IMR-90 (cell line): ENCODE data around the gene CPAMD8. TPM values are rescaled to one million over a fixed set of nuclear protein-coding genes. Genes with fewer than 3 reads are reported as not detected.

Source experiments
- ATAC-seq: fragments of 200-7000 bp; cut with Tn5 transposase; 2 replicates; pipeline ENCODE4 v1.9.1; 2020; ENCODE audit warnings: low read depth, mild to moderate bottlenecking, moderate library complexity
- BruUV-seq: library from RNA; stranded (reverse); fragments of 400-500 nt; replicated peaks from 2 replicates; lab custom pipeline; 2021; lab: Mats Ljungman, UMichigan
- CTCF ChIA-PET: fragments of 300-600 bp; formaldehyde crosslinking; extraction: SDS; loops from one replicate; lab custom pipeline; 2021; ENCODE audit warnings: antibody characterized with exemption; lab: Yijun Ruan, JAX
- POLR2A ChIA-PET: fragments of 300-600 bp; sonication (Branson Sonifier 250); formaldehyde crosslinking; loops from one replicate; lab custom pipeline; 2022; ENCODE audit warnings: antibody characterized with exemption; ENCODE audit not compliant: unreplicated experiment; lab: Charles Lee
- DNase-seq: peaks from one replicate; pipeline ENCODE4 v3.0.0; 2013
- H2AFZ ChIP-seq: replicated peaks from 2 replicates; pipeline ENCODE3; 2013; ENCODE audit warnings: low read length, mild to moderate bottlenecking; ENCODE audit not compliant: poor library complexity
- H2AK5ac ChIP-seq: 2 replicates; pipeline ENCODE4 v1.6.1; 2013; ENCODE audit warnings: low read depth, low read length, inconsistent platforms
- H2AK9ac ChIP-seq: replicated peaks from 2 replicates; pipeline ENCODE3; 2013; ENCODE audit warnings: mild to moderate bottlenecking, low read depth, low read length, moderate library complexity; ENCODE audit not compliant: poor library complexity
- H2BK120ac ChIP-seq: 2 replicates; pipeline ENCODE4 v1.6.1; 2013; ENCODE audit warnings: low read depth, low read length, inconsistent platforms
- H2BK15ac ChIP-seq: 3 replicates; pipeline ENCODE4 v1.6.1; 2013; ENCODE audit warnings: low read depth, low read length, inconsistent platforms
- H2BK20ac ChIP-seq: 2 replicates; pipeline ENCODE4 v1.6.1; 2013; ENCODE audit warnings: low read depth, mild to moderate bottlenecking, inconsistent platforms, low read length, moderate library complexity
- H2BK5ac ChIP-seq: 2 replicates; pipeline ENCODE4 v1.6.1; 2013; ENCODE audit warnings: mild to moderate bottlenecking, low read depth, low read length, inconsistent platforms; ENCODE audit not compliant: poor library complexity, severe bottlenecking
- H3K14ac ChIP-seq: replicated peaks from 2 replicates; pipeline ENCODE4 v1.6.1; 2013; ENCODE audit warnings: low read depth, low read length, inconsistent platforms
- H3K18ac ChIP-seq: 2 replicates; pipeline ENCODE4 v1.6.1; 2013; ENCODE audit warnings: low read depth, low read length, control low read depth
- H3K23ac ChIP-seq: 2 replicates; pipeline ENCODE4 v1.6.1; 2013; ENCODE audit warnings: low read depth, low read length, inconsistent platforms
- H3K27ac ChIP-seq: 2 replicates; pipeline ENCODE4 v1.5.1; 2013; ENCODE audit warnings: mild to moderate bottlenecking, control low read depth, low read length; ENCODE audit not compliant: insufficient read depth
- H3K27me3 ChIP-seq: 2 replicates; pipeline ENCODE4 v1.6.1; 2013; ENCODE audit warnings: low read length; ENCODE audit not compliant: control insufficient read depth, insufficient read depth
- H3K36me3 ChIP-seq: 2 replicates; pipeline ENCODE4 v1.6.1; 2013; ENCODE audit warnings: low read length, mixed read lengths; ENCODE audit not compliant: control insufficient read depth, insufficient read depth
- H3K4ac ChIP-seq: 2 replicates; pipeline ENCODE4 v1.6.1; 2013; ENCODE audit warnings: low read depth, low read length, inconsistent platforms
- H3K4me1 ChIP-seq: 2 replicates; pipeline ENCODE4 v1.6.1; 2013; ENCODE audit warnings: low read length, mixed read lengths; ENCODE audit not compliant: control insufficient read depth, insufficient read depth
- H3K4me2 ChIP-seq: 2 replicates; pipeline ENCODE4 v1.6.1; 2013; ENCODE audit warnings: low read depth, mild to moderate bottlenecking, control low read depth, low read length, moderate library complexity
- H3K4me3 ChIP-seq: 2 replicates; pipeline ENCODE4 v1.5.1; 2013; ENCODE audit warnings: low read depth, mild to moderate bottlenecking, control low read depth, low read length, moderate library complexity; ENCODE audit not compliant: insufficient read depth
- H3K56ac ChIP-seq: 2 replicates; pipeline ENCODE4 v1.6.1; 2013; ENCODE audit warnings: low read length, inconsistent platforms; ENCODE audit not compliant: insufficient read depth; ENCODE audit errors: extremely low read depth
- H3K79me1 ChIP-seq, 2 experiments: 2 replicates each; pipeline ENCODE4 v1.6.1; 2013; ENCODE audit warnings: low read length in 2 of 2, inconsistent platforms in 1 of 2, low read depth in 1 of 2
- H3K9ac ChIP-seq: 2 replicates; pipeline ENCODE4 v1.6.1; 2013; ENCODE audit warnings: low read depth, low read length, control low read depth
- H3K9me1 ChIP-seq: 2 replicates; pipeline ENCODE4 v1.6.1; 2013; ENCODE audit warnings: low read length, inconsistent platforms; ENCODE audit not compliant: insufficient read depth
- H3K9me3 ChIP-seq: 2 replicates; pipeline ENCODE4 v1.6.1; 2013; ENCODE audit warnings: low read length; ENCODE audit not compliant: control insufficient read depth, insufficient read depth
- H4K20me1 ChIP-seq: 2 replicates; pipeline ENCODE4 v1.6.1; 2013; ENCODE audit warnings: low read length, inconsistent platforms; ENCODE audit not compliant: insufficient read depth
- H4K5ac ChIP-seq: 2 replicates; pipeline ENCODE4 v1.6.1; 2013; ENCODE audit warnings: mild to moderate bottlenecking, low read depth, low read length, control low read depth
- H4K8ac ChIP-seq, 2 experiments: 2 replicates each; pipeline ENCODE4 v1.6.1; 2013; ENCODE audit warnings: low read depth in 2 of 2, low read length in 2 of 2, control low read depth in 1 of 2, inconsistent platforms in 1 of 2
- H4K91ac ChIP-seq: 2 replicates; pipeline ENCODE4 v1.6.1; 2013; ENCODE audit warnings: low read depth, low read length, inconsistent platforms; ENCODE audit not compliant: insufficient read depth
- BHLHE40 ChIP-seq: fragments of 150-350 bp; IDR thresholded peaks from 2 replicates; pipeline ENCODE4 v1.6.1; 2016; ENCODE audit warnings: mild to moderate bottlenecking, low read depth, low read length
- FOS ChIP-seq: fragments of 150-350 bp; IDR thresholded peaks from 2 replicates; pipeline ENCODE4 v1.6.1; 2016; ENCODE audit warnings: low read depth, low read length
- WGBS, 2 experiments: methylation state at CpG; one replicate each; pipeline versions ENCODE4 v1.1.5 to v1.1.7; 2013; ENCODE audit warnings: missing lambda C conversion rate in 2 of 2; ENCODE audit not compliant: insufficient read length in 1 of 2; ENCODE audit errors: extremely low coverage in 2 of 2; 5-methylcytosine and 5-hydroxymethylcytosine counted together
- dilution Hi-C: fragments of 300-500 bp; cut with HindIII; formaldehyde crosslinking; loops from one replicate; pipeline ENCODE4 v1.14.3; 2018; ENCODE audit warnings: low sequenced_read_pairs; ENCODE audit not compliant: unreplicated experiment
- in situ Hi-C: fragments of 300-500 bp; cut with MboI; formaldehyde crosslinking; loops from 3 replicates; pipeline ENCODE4 v1.14.3; 2019; ENCODE audit warnings: low sequenced_read_pairs, inconsistent platforms, mixed read lengths
- intact Hi-C: fragments of 100-400 bp; cut with micrococcal nuclease; formaldehyde crosslinking; loops from 2 replicates; pipeline ENCODE4 v1.10.0; 2022
- polyA plus RNA-seq, 3 experiments: library from polyadenylated mRNA; depleted of rRNA; stranded (reverse); fragments of >200 nt; gene quantifications; 2 replicates each; pipeline ENCODE4 v1.2.3, GENCODE V29; 2012; ENCODE audit warnings: low replicate concordance in 1 of 3
- total RNA-seq: library from RNA; depleted of rRNA; stranded (reverse); fragments of >200 nt; gene quantifications from 2 replicates; pipeline ENCODE4 v1.2.3, GENCODE V29; 2012

The CPAMD8 gene
- total and polyA plus RNA-seq, 2 of the 4 experiments (the other 2 are of a cell fraction): 0.36 to 0.79 TPM

DNA sequence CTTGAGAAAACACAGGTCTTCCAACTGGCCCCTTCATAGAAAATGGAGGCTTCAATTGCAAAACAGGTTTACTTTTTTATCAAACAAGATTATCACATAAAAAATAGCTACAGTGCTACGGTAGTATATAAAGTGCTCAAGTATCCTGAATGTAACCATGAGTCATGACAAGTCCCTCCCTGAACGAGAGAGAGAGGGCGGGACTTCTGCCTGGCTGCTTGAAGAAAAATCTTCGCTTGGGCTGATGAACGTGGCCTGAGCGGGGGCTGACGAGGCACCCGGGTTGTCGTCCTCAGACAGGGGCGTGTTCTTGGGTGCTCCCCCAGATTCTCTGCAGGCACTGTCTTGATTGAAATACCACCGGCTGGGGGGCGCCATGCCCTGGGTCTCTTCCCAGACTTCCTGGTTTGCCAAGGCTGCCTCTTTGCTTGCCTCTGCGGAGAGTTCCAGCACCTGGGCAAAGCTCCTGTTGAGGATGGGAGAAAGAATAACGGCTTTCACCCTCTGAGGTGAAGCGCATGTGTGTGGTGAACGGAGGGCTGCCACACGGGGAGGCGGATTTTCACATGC is 23.2 kb upstream of the CPAMD8 start:
- no peak overlapping the region; the same call in 1 of the 2 replicates for H3K4ac ChIP-seq
- no peak overlapping the region for H3K9ac ChIP-seq
- H2AFZ ChIP-seq: peak overlapping the region; percentile 86
- H3K4me1 ChIP-seq: peaks cover 6% of the 10 kb centered on the region
- no peak overlapping the region for H3K14ac ChIP-seq
- H4K20me1 ChIP-seq: no peaks in the 10 kb centered on the region
- no peak overlapping the region for H3K4me3 ChIP-seq
- H3K9me3 ChIP-seq: no peaks in the 10 kb centered on the region
- H3K79me1 ChIP-seq: 0 out of 4 replicates have a peak, but pooled peaks cover 0 to 3% of the 10 kb centered on the region in 2 experiments
- peaks cover 10% of the 10 kb centered on the region for H3K36me3 ChIP-seq
- peak overlapping the region; percentile 15; the same call in 1 of the 2 replicates for H4K5ac ChIP-seq
- H4K91ac ChIP-seq: no peak overlapping the region
- no peak overlapping the region for H3K23ac ChIP-seq
- H3K27ac ChIP-seq: no peak overlapping the region
- CTCF ChIA-PET: interaction anchor here (1.1 kb wide), 1 partner anchor 279 kb away, joined by 3 read pairs; no protein-coding TSS in a partner anchor
- no peak overlapping the region for H2BK5ac ChIP-seq
- H2BK120ac ChIP-seq: no peak overlapping the region
- peak overlapping the region; percentile 76 for H2AK9ac ChIP-seq
- no peak overlapping the region for H2BK20ac ChIP-seq
- H4K8ac ChIP-seq: peak overlapping the region in 1 of 2 experiments; percentile 43; a peak in 1 of 4 replicates
- peaks cover 5% of the 10 kb centered on the region; the same call in 1 of the 2 replicates for H3K9me1 ChIP-seq
- no peak overlapping the region for H2BK15ac ChIP-seq
- BruUV-seq: no TSS peak
- WGBS, 2 experiments: 40% methylated on average over 3 of the region's 18 CpGs; no CpG with 5 or more reads in 1 of the 2 experiments
- no peak overlapping the region for H3K4me2 ChIP-seq
- TF ChIP-seq BHLHE40 (no peak), FOS (0 out of 2 replicates have a peak, but pooled peaks have one; percentile 14)
- H2AK5ac ChIP-seq: no peak overlapping the region; the same call in 1 of the 2 replicates
- intact Hi-C loops: no loop called here
- DNase-seq (peak; percentile 73), ATAC-seq (peak; percentile 92)
- dilution Hi-C loops: no loop called here
- H3K18ac ChIP-seq: no peak overlapping the region
- in situ Hi-C loops: loop anchor here (5.0 kb wide), 1 partner anchor 277 kb away; no protein-coding TSS in a partner anchor
- H3K56ac ChIP-seq: no peak overlapping the region
- POLR2A ChIA-PET: interaction anchor here (0.5 kb wide), 1 partner anchor 120 kb away, joined by 6 read pairs; no protein-coding TSS in a partner anchor
- no peaks in the 10 kb centered on the region for H3K27me3 ChIP-seq
